Tibial artery (tissue), 4 donors: Measurements from ENCODE around the gene CDCP1.

Experiments used
- DNase-seq, 2 donors: peaks; one replicate each; pipeline ENCODE4 v3.0.0-alpha.2; 2019
- H3K27ac ChIP-seq, 2 donors: fragments of 200-600 bp; sonication (generic) in 1 of 2; 1 replicate in 1 of 2; 2 replicates in 1 of 2; pipeline ENCODE4 v1.5.1; 2018 to 2019; ENCODE audit warnings: mild to moderate bottlenecking in 1 of 2
- H3K27me3 ChIP-seq, 2 donors: fragments of 200-600 bp; sonication (generic) in 1 of 2; one replicate each; pipeline versions ENCODE4 v1.5.1 to v1.6.0; 2016 to 2019
- H3K36me3 ChIP-seq, 3 donors: fragments of 200-600 bp; sonication (generic) in 2 of 3; one replicate each; pipeline ENCODE4 v1.5.1; 2016 to 2019; ENCODE audit warnings: mild to moderate bottlenecking in 2 of 3
- H3K4me1 ChIP-seq, 4 donors: fragments of 200-600 bp; sonication (generic) in 2 of 4; 1 replicate in 3 of 4; 2 replicates in 1 of 4; pipeline ENCODE4 v1.5.1; 2016 to 2019
- H3K4me3 ChIP-seq, 2 donors: fragments of 200-600 bp; sonication (generic) in 1 of 2; 1 replicate in 1 of 2; 2 replicates in 1 of 2; pipeline ENCODE4 v1.5.1; 2018 to 2019; ENCODE audit warnings: mild to moderate bottlenecking in 2 of 2
- H3K9me3 ChIP-seq, 3 donors: fragments of 200-600 bp; sonication (generic) in 1 of 3; one replicate each; pipeline ENCODE4 v1.5.1; 2016 to 2019
- intact Hi-C: fragments of 100-400 bp; cut with DNase I; formaldehyde crosslinking; loops from one replicate; pipeline ENCODE4 v1.15.0; 2023; ENCODE audit warnings: low total_unique reads
- TF ChIP-seq, protein P1 (sequence below), 2 experiments: fragments of 200-600 bp in 1 of 2; fragments of 450-650 bp in 1 of 2; IDR thresholded peaks; one replicate each; pipeline ENCODE4 v1.5.1; 2017 to 2019; ENCODE audit warnings: antibody characterized with exemption in 2 of 2, mild to moderate bottlenecking in 1 of 2, moderate library complexity in 1 of 2

The CDCP1 gene

DNA sequence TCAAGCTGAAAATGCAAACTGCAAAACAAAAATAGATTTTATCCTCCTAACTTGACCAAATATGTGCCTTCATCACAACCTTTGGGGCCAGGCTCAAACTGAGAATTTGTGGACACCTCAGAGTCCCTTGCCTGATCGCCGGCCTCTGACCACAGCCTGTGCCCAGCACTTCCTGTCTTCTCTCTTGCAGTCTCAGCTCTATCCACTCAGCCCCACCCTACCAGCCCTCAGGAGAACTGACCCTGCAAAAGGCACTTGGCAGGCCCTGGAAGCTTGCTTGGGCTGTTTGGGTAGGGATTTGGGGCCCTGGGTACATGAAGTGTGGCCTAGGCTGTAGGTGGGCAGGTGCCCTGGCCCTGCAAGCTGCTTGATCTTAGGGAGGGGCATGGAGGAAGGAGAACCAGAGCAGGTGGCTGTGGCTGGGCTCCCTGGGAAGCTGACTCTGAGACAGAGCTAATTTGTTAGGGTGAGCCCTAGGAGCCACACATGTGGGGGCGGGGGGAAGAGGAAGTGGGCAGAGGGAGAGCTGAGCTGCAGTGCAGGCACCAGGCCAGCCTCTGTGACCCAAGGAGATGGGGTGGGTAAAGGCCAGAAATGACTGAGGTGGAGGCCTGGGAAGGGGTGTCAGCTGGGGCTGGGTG, 111.4 kb downstream of the CDCP1 start:
- TF ChIP-seq, protein P1, sequence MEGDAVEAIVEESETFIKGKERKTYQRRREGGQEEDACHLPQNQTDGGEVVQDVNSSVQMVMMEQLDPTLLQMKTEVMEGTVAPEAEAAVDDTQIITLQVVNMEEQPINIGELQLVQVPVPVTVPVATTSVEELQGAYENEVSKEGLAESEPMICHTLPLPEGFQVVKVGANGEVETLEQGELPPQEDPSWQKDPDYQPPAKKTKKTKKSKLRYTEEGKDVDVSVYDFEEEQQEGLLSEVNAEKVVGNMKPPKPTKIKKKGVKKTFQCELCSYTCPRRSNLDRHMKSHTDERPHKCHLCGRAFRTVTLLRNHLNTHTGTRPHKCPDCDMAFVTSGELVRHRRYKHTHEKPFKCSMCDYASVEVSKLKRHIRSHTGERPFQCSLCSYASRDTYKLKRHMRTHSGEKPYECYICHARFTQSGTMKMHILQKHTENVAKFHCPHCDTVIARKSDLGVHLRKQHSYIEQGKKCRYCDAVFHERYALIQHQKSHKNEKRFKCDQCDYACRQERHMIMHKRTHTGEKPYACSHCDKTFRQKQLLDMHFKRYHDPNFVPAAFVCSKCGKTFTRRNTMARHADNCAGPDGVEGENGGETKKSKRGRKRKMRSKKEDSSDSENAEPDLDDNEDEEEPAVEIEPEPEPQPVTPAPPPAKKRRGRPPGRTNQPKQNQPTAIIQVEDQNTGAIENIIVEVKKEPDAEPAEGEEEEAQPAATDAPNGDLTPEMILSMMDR (IDR thresholded peaks at IDR 0.05): no peak
- DNase-seq: peak; percentile 77 to 86
- Histone ChIP-seq H3K4me1 (peaks cover 0 to 40% (median 21%) of the 10 kb centered on the region in 4 donors), H3K27me3 (no peaks in the 10 kb centered on the region), H3K36me3 (peaks cover 0 to 13% (median 5%) of the 10 kb centered on the region in 3 donors), H3K27ac (peak overlapping the region; percentile 22 to 72), H3K9me3 (no peaks in the 10 kb centered on the region), H3K4me3 (no peak overlapping the region)
- intact Hi-C loops: loop anchor here (5.0 to 10.0 kb wide), 2 partner anchors 463 to 630 kb away; no protein-coding TSS in a partner anchor

DNA sequence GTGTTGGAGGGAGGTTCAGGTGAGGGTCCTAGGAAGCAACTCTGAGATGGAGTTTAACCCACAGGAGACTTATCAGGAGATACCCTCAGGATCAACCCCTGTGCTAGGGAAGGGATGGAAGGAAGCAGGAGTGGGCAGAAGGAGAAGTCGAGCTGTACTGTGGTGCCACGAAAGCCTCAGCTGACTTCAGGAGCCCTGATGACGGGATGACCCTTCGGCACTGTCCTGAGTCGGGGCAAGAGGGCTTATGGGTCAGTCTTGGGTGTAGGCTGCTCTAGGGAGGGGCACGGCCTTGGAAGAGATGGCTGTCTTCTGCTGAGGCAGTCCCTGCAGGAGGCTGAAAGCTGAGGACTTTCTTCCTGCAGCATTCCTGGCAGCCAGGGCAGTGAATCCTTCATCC, 112.4 kb downstream of the CDCP1 start:
- Histone ChIP-seq H3K27me3 (no peaks in the 10 kb centered on the region), H3K27ac (peak overlapping the region in 1 of 2 donors; percentile 72), H3K9me3 (no peaks in the 10 kb centered on the region), H3K4me1 (peaks cover 0 to 49% (median 29%) of the 10 kb centered on the region in 4 donors), H3K36me3 (peaks cover 0 to 13% (median 5%) of the 10 kb centered on the region in 3 donors), H3K4me3 (no peak overlapping the region)
- TF ChIP-seq, protein P1 (IDR thresholded peaks at IDR 0.05): no peak
- intact Hi-C loops: loop anchor here (10.0 kb wide), 1 partner anchor 631 kb away; no protein-coding TSS in a partner anchor
- no peak for DNase-seq
